ENCODE results near the gene TMEM165.

DNA sequence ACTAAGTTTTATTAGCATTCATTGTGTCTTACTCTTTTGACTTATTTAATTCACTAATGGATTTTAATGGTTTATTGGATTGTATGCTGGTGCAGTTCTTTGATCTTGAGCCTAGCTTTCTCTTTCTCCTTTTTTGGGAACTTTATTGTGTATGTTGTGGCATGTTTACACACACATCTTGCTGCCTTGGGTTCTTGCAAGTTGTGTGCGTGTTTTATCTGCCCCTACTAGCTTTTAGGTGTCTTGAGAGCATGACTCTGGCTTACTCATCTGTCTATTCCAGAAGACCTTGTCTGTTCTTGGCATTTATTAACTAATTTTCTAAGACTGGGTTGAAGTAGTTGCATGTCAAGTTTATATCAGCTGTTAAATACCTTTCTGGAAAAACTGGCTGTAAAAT, 2.7 kb downstream of the TMEM165 start:
- TF ChIP-seq EZH2 (optimal IDR thresholded peaks at IDR 0.05; ENCODE audit: low read depth, low read length) (no peak), EZH2phosphoT487 (IDR thresholded peaks at IDR 0.05; ENCODE audit: low read length) (no peak)
- TF ChIP-seq, protein P1, sequence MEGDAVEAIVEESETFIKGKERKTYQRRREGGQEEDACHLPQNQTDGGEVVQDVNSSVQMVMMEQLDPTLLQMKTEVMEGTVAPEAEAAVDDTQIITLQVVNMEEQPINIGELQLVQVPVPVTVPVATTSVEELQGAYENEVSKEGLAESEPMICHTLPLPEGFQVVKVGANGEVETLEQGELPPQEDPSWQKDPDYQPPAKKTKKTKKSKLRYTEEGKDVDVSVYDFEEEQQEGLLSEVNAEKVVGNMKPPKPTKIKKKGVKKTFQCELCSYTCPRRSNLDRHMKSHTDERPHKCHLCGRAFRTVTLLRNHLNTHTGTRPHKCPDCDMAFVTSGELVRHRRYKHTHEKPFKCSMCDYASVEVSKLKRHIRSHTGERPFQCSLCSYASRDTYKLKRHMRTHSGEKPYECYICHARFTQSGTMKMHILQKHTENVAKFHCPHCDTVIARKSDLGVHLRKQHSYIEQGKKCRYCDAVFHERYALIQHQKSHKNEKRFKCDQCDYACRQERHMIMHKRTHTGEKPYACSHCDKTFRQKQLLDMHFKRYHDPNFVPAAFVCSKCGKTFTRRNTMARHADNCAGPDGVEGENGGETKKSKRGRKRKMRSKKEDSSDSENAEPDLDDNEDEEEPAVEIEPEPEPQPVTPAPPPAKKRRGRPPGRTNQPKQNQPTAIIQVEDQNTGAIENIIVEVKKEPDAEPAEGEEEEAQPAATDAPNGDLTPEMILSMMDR (IDR thresholded peaks at IDR 0.05; ENCODE audit: low read length), result no peak

Data from MM.1S (cell line).